Smooth muscle cell (in vitro differentiated cells): Measurements from ENCODE around the gene TOMM40L. TPM values are rescaled to one million over a fixed set of nuclear protein-coding genes. Genes with fewer than 3 reads are reported as not detected.
A peak's percentile ranks its signal among the peaks of the same experiment; 100 is the strongest.

Experiments used
- DNase-seq: peaks from one replicate; lab custom pipeline; 2025; ENCODE audit not compliant: unreplicated experiment; lab: John Stamatoyannopoulos, UW
- H2AFZ ChIP-seq: fragments of 200-600 bp; sonication (generic); 2 replicates; pipeline ENCODE4 v1.6.0; 2016; ENCODE audit warnings: antibody characterized with exemption, low read depth, mild to moderate bottlenecking
- H3F3A ChIP-seq: fragments of 200-600 bp; sonication (generic); 2 replicates; pipeline ENCODE4 v1.6.0; 2017; ENCODE audit warnings: antibody characterized with exemption, low read depth
- H3K27ac ChIP-seq: fragments of 200-600 bp; sonication (generic); 2 replicates; pipeline ENCODE4 v1.5.1; 2016; ENCODE audit warnings: low read depth, mild to moderate bottlenecking
- H3K27me3 ChIP-seq: fragments of 200-600 bp; sonication (generic); 2 replicates; pipeline ENCODE4 v1.6.1; 2016; ENCODE audit warnings: low read depth, mild to moderate bottlenecking
- H3K36me3 ChIP-seq: fragments of 200-600 bp; sonication (generic); 2 replicates; pipeline ENCODE4 v1.5.1; 2016; ENCODE audit warnings: low read depth
- H3K4me1 ChIP-seq: fragments of 200-600 bp; sonication (generic); 2 replicates; pipeline ENCODE4 v1.5.1; 2016; ENCODE audit warnings: low read depth
- H3K4me2 ChIP-seq: fragments of 200-600 bp; sonication (generic); 2 replicates; pipeline ENCODE4 v1.6.0; 2016; ENCODE audit warnings: mild to moderate bottlenecking
- H3K4me3 ChIP-seq: fragments of 200-600 bp; sonication (generic); 2 replicates; pipeline ENCODE4 v1.5.1; 2016; ENCODE audit warnings: mild to moderate bottlenecking
- H3K79me2 ChIP-seq: fragments of 200-600 bp; sonication (generic); 2 replicates; pipeline ENCODE4 v1.6.0; 2016; ENCODE audit warnings: low read depth, mild to moderate bottlenecking
- H3K9ac ChIP-seq: fragments of 200-600 bp; sonication (generic); 2 replicates; pipeline ENCODE4 v1.6.0; 2016; ENCODE audit warnings: low read depth
- H3K9me3 ChIP-seq: fragments of 200-600 bp; sonication (generic); replicated peaks from 2 replicates; pipeline ENCODE4 v1.5.1; 2016; ENCODE audit warnings: low read depth
- H4K20me1 ChIP-seq: fragments of 200-600 bp; sonication (generic); 2 replicates; pipeline ENCODE4 v1.6.0; 2016; ENCODE audit warnings: low read depth
- CTCF ChIP-seq: fragments of 200-600 bp; sonication (generic); IDR thresholded peaks from 2 replicates; pipeline ENCODE4 v1.5.1; 2017; ENCODE audit warnings: borderline replicate concordance, mild to moderate bottlenecking, antibody characterized with exemption; ENCODE audit not compliant: insufficient read depth, poor library complexity, severe bottlenecking
- WGBS: methylation state at CpG from one replicate; pipeline ENCODE4 v1.1.7; 2016; ENCODE audit warnings: low lambda C conversion rate; 5-methylcytosine and 5-hydroxymethylcytosine counted together
- polyA plus RNA-seq: library from polyadenylated mRNA; unstranded; fragments of >200 nt; fragmentation: Nextera tagmentation; extraction: Ambion mirVana; gene quantifications from 2 replicates; pipeline ENCODE4 v1.2.1, GENCODE V29; 2016
- total RNA-seq: library from RNA; depleted of rRNA; stranded (reverse); fragments of >200 nt; gene quantifications from 2 replicates; pipeline ENCODE4 v1.2.3, GENCODE V29; 2014

The TOMM40L gene
- total and polyA plus RNA-seq, 2 experiments from 2014 or later, result 8.6 to 9.0 TPM

- H3K36me3 ChIP-seq, result no peaks in the 10 kb centered on the region
- peak overlapping the region; percentile 87 for H3K4me2 ChIP-seq
- H4K20me1 ChIP-seq, result no peaks in the 10 kb centered on the region
- peak overlapping the region; percentile 82 for H3K4me3 ChIP-seq
- peak overlapping the region; percentile 41 for H3K9ac ChIP-seq
- TF ChIP-seq CTCF, result no peak
- H3K27me3 ChIP-seq, result no peaks in the 10 kb centered on the region
- no peaks in the 10 kb centered on the region for H3K9me3 ChIP-seq
- DNase-seq, result no peak
- no peaks in the 10 kb centered on the region for H3K79me2 ChIP-seq
- H3K27ac ChIP-seq, result no peak overlapping the region
- peak overlapping the region; percentile 89 for H2AFZ ChIP-seq
- H3K4me1 ChIP-seq, result no peaks in the 10 kb centered on the region
- 17% methylated on average over 11 of the region's 15 CpGs for WGBS
- no peaks in the 10 kb centered on the region for H3F3A ChIP-seq
These were observed 456 bp downstream of the TOMM40L start for GRCh38 chr1:161226320-161226711.

- H3K27ac ChIP-seq, result no peak overlapping the region
- H3K79me2 ChIP-seq, result no peaks in the 10 kb centered on the region
- H3K27me3 ChIP-seq, result no peaks in the 10 kb centered on the region
- no peaks in the 10 kb centered on the region for H3K36me3 ChIP-seq
- no peak overlapping the region for H2AFZ ChIP-seq
- no peaks in the 10 kb centered on the region for H4K20me1 ChIP-seq
- H3K4me1 ChIP-seq, result no peaks in the 10 kb centered on the region
- no peak for DNase-seq
- no peaks in the 10 kb centered on the region for H3K9me3 ChIP-seq
- H3F3A ChIP-seq, result no peaks in the 10 kb centered on the region
- peak overlapping the region; percentile 82 for H3K4me3 ChIP-seq
- 79% methylated on average over 3 of the region's 3 CpGs for WGBS
- H3K9ac ChIP-seq, result no peak overlapping the region
- peak overlapping the region; percentile 87 for H3K4me2 ChIP-seq
- no peak for TF ChIP-seq CTCF
These were observed 899 bp downstream of the TOMM40L start for GRCh38 chr1:161226759-161227158.

GRCh38 chr1:161227196-161227871, 1.5 kb downstream of the TOMM40L start:
- H3K9ac ChIP-seq, result no peak overlapping the region
- WGBS, result 53% methylated on average over 11 of the region's 11 CpGs
- H2AFZ ChIP-seq, result no peak overlapping the region

More at GRCh38 chr1:161227196-161227871, 1.5 kb downstream of the TOMM40L start:
- peak overlapping the region; percentile 87 for H3K4me2 ChIP-seq
- H3K36me3 ChIP-seq, result no peaks in the 10 kb centered on the region
- no peaks in the 10 kb centered on the region for H3F3A ChIP-seq
- DNase-seq, result peak; percentile 45
- H3K4me1 ChIP-seq, result no peaks in the 10 kb centered on the region
- no peaks in the 10 kb centered on the region for H3K79me2 ChIP-seq
- no peaks in the 10 kb centered on the region for H4K20me1 ChIP-seq
- H3K9me3 ChIP-seq, result no peaks in the 10 kb centered on the region
- peak overlapping the region; percentile 82 for H3K4me3 ChIP-seq
- no peaks in the 10 kb centered on the region for H3K27me3 ChIP-seq
- TF ChIP-seq CTCF, result peak; percentile 90
- no peak overlapping the region for H3K27ac ChIP-seq
